Esophagus muscularis mucosa (tissue), 3 donors: ENCODE data around the gene DYNC1I1.

Experiments
- CTCF ChIP-seq, 3 experiments: fragments of 200-600 bp in 2 of 3; fragments of 450-650 bp in 1 of 3; sonication (generic) in 2 of 3; IDR thresholded peaks; one replicate each; pipeline ENCODE4 v1.5.1; 2017 to 2019; ENCODE audit warnings: antibody characterized with exemption in 3 of 3, mild to moderate bottlenecking in 2 of 3, moderate library complexity in 1 of 3
- POLR2A ChIP-seq: fragments of 450-650 bp; IDR thresholded peaks from one replicate; pipeline ENCODE4 v1.6.1; 2017; ENCODE audit warnings: antibody characterized with exemption, moderate library complexity, mild to moderate bottlenecking, low read depth

DNA sequence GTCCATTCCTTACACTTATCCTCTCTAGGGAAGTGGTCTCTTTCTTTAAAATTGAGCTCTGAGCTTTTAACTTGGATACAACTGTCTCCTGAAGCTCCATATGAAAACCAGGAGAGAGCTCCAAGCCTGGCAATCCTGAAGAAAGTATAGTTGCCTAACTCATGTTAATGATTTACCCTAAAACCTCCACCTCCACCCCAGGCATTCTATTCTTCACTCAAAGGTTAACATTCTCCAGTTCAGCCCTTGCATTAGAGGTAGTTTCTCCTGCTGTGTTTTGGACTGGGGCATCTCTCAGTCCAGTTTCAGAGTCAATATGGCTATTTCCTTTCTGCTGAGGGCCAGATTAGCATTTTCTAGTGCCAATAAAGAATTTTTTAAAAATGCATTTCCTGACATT, 354.0 kb downstream of the DYNC1I1 start:
- TF ChIP-seq POLR2A (no peak), CTCF (IDR thresholded peaks at IDR 0.05) (no peak)
